AG10803 (cell line): ENCODE data around the gene TMEM132C.

ENCODE experiments used
- DNase-seq: peaks from one replicate; pipeline ENCODE4 v3.0.0; 2010; ENCODE audit warnings: low read depth
- H3K4me3 ChIP-seq: 2 replicates; pipeline ENCODE4 v1.5.1; 2011; ENCODE audit warnings: mild to moderate bottlenecking, low read length, control low read depth
- TF ChIP-seq, protein P1 (sequence below): conservative IDR thresholded peaks from 2 replicates; pipeline ENCODE4 v1.5.1; 2011; ENCODE audit warnings: mild to moderate bottlenecking, low read length, control low read depth, inconsistent platforms

The TMEM132C gene

DNA sequence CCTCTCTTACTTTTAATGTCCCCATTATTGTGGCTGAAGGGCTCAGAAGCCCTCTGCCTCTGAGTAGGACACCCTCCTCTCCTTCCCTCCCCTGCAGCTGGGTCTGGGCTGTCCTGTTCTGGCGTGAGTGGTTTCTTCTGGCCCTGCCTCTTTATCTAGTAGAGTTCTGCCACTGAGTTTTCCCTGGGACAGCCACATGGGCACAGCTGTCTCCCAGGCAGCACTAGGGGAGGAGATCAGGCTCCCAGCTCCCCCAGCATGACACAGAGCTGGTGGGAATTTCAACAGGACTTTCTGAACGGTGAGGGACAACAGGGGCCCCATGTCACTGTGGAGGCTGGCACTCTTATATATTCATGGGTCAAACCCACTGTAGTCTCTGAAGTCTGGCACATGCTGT lies 21.4 kb downstream of the TMEM132C start:
- no peak for DNase-seq
- TF ChIP-seq, protein P1, sequence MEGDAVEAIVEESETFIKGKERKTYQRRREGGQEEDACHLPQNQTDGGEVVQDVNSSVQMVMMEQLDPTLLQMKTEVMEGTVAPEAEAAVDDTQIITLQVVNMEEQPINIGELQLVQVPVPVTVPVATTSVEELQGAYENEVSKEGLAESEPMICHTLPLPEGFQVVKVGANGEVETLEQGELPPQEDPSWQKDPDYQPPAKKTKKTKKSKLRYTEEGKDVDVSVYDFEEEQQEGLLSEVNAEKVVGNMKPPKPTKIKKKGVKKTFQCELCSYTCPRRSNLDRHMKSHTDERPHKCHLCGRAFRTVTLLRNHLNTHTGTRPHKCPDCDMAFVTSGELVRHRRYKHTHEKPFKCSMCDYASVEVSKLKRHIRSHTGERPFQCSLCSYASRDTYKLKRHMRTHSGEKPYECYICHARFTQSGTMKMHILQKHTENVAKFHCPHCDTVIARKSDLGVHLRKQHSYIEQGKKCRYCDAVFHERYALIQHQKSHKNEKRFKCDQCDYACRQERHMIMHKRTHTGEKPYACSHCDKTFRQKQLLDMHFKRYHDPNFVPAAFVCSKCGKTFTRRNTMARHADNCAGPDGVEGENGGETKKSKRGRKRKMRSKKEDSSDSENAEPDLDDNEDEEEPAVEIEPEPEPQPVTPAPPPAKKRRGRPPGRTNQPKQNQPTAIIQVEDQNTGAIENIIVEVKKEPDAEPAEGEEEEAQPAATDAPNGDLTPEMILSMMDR, result no peak
- H3K4me3 ChIP-seq, result no peak overlapping the region

DNA sequence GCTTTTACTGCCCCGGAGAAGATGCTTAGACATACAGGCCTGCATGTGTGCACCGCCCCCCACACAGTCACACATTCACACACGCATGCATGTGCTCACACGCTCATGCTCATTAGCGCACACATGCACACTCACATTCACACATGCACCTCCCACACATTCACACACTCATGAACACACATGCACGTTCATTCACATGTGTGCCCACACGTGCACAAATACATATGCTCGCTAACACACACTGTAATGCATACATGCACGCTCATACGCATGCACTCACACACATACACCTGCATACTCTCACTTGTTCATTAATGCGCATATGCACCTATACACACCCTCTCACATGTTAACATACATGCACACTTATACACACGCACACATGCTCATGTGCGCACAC lies 21.9 kb downstream of the TMEM132C start:
- no peak overlapping the region for H3K4me3 ChIP-seq
- TF ChIP-seq, protein P1, result no peak
- no peak for DNase-seq

DNA sequence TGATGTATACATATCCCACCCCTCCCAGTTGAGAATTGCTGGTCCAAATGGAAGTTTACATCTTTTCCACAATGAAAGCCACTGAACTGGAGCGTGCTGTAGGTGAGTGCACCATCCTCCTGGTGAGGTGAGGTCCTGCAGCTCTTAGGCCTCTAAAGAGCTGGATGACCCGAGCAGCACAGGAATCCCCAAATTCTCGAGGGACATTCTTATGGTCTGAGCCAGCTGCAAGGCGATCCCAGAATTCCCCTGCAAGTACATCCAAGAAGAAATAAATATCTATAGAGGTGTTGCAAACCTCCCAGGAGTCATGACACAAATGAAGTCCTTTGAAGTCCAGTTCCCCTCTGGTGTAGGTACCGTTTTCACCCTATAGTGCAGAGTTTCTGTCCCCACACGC lies 24.0 kb downstream of the TMEM132C start:
- TF ChIP-seq, protein P1, result no peak
- DNase-seq, result no peak
- no peak overlapping the region for H3K4me3 ChIP-seq

DNA sequence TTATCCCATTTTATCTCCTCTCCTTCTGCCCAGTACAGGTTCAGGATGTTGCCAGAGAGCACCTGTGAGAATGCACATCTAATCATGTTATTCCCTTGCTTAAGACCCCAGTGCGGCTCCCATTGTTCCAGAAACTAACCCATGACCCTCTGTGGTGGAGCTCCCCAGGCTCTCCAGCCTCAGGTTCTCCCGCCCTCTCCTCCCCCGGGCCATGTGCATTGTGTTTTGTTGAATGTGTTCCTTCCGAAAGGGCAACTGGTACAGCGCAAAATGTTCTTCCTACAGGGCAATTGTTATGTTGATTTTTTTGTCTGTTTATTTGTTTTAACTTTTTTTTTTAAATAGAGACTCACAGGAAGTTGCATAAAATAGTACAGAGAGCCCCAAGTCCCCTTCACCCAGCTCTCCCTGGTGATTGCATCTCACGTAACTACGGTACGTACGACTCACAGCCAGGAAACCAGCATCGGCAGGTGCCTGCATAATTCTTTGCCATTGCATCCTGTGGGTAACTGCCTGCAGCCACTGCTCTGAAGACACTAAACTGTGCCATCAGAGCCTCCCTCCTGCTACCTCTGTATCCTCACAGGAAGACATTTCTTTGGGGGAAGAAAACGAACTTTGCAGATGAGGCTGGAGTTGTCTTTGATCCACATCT lies 31.2 kb downstream of the TMEM132C start:
- no peak overlapping the region for H3K4me3 ChIP-seq
- DNase-seq, result no peak
- TF ChIP-seq, protein P1, result no peak

DNA sequence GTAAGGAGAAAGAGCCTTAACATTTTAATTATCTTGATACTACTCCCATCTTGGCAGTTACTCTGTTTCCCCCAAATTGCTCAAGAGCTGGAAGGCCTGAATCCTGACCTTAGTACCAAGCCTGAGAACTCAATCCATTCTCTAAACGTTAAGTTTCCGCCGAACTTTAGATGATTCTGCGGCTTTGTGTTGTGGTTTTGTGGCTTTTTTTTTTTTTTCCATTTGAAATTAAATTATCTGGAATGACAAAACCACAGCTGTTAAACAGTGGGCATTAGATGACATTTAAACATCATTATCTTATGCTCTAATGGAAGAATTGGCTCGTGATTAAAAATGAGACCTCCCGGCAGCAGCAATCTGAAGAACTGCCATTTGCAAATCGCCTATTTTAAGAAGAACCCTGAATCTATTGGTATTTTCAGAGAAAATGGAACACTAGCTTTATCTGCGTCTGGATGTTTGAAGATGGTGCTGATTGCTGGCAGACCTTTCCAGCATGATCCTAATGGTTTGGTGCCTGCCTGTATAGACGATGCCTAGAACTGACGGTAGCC lies 38.4 kb downstream of the TMEM132C start:
- H3K4me3 ChIP-seq, result no peak overlapping the region
- TF ChIP-seq, protein P1, result no peak
- no peak for DNase-seq

DNA sequence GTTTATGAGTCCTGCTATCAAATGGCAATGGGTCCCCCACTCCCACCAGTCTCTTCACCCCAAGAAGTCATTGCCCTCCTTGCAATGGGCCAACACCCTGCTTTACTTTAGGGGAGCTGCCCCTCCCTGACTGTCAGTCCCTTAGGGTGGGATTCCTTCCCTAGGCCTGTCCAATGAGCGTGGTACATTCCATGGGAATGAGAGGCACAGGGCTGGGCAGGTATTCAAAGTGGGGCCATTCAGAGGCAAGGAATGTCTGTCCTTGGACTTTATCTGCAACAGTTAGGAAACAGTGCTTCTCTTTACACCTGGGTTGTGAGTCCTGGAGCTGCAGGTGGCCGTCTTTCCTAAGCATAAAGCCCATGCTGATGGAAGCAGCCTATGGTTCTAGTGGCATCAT lies 40.8 kb downstream of the TMEM132C start:
- no peak overlapping the region for H3K4me3 ChIP-seq
- no peak for DNase-seq
- TF ChIP-seq, protein P1, result no peak

DNA sequence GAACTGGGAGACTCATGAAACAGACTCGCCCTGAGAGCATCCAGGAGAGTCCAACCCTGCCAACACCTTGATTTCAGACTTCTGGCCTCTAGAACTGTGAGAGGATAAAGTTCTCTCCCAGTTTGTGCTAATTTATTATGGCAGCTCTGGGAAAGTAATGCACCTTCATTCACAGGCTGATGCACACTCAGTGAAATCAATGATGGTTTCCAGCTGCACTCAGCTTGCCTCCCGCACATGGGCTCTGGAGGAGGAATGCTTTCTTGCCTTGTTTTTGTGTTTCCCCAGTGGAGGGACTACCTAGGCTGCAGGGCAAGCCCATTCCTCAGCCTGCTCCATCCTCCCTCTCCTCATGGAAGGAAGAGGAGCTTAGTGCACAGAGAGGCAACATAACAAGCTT lies 45.7 kb downstream of the TMEM132C start:
- no peak for DNase-seq
- TF ChIP-seq, protein P1, result no peak
- no peak overlapping the region for H3K4me3 ChIP-seq
